Measurements from ENCODE around the gene TNKS1BP1. TPM values are rescaled to one million over a fixed set of nuclear protein-coding genes. Genes with fewer than 3 reads are reported as not detected.
A peak's percentile ranks its signal among the peaks of the same experiment; 100 is the strongest.

The TNKS1BP1 gene
- total RNA-seq (2022) (198 and 202 TPM in 2 replicates), Bru-seq, nascent RNA (percentile 88 among the genes with signal in this experiment), BruChase-seq, experiment 1, labeled RNA remaining after a 6-hour chase (percentile 92 among the genes with signal in this experiment), BruChase-seq, experiment 2, labeled RNA remaining after a 2-hour chase (percentile 95 among the genes with signal in this experiment)
- long read RNA-seq, full-length matches to known transcripts = 42 of 116 reads
- long read RNA-seq, partial matches to known transcripts = 39 of 116 reads
- long read RNA-seq, other reads (novel, unspliced or antisense) = 35 of 116 reads

DNA sequence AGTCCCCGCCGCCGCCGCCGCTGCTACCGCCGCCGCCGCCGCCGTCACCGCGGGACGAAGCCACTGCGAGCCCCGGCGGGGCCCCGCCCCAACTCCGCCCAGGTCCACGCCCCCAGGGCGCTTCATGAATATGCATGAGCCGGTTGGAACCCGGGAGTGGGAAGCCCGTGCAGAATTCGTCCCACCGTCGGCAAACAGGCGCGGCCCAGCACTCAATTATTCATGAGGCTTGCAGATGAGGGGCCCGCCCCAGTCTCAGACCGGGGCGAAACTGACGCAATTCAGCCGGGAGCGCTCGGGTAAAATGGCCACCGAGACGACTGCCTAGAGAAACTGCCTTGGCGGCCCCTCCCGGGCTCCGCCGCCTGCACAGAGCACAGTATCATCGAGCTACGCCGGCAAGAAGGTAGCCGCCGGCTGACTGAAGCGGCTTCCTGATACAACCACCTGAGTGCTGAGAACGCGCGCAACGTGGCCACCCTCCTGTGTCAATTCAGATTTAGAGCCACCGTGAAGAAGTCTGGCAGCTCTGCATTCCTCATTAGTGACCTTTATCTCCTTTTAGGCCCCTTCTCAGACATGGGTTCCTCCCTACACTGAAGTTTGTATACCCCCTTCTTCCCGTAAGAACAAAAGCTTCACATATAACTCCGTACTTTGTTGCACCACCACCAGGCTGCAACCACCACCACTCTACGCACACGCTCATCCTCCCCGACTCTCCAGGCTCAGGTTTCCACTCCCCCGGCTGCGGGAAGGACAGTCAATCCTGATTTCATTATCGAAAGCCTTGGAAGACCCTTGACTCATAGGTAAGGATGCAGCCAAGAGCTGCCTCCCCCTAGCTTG lies at the start of gene TNKS1BP1:
TSS of gene TNKS1BP1 (minus strand) at position 67 of the 849 bp plus-strand sequence. CDS start 3,067 bp downstream, outside the sequence.
- Mint-ChIP-seq H3K4me3 (ENCODE audit: unreplicated experiment) (peak within 1 kb of the TSS; percentile 75), H3K27me3 (ENCODE audit: insufficient read depth, unreplicated experiment) (no peaks in the 10 kb centered on the region), H3K4me1 (ENCODE audit: insufficient read depth, unreplicated experiment) (peaks cover 48% of the 10 kb centered on the region), H3K9me3 (ENCODE audit: unreplicated experiment) (no peaks in the 10 kb centered on the region), H3K27ac (ENCODE audit: low read depth, unreplicated experiment) (peak within 1 kb of the TSS; percentile 97), H3K36me3 (ENCODE audit: insufficient read depth, unreplicated experiment) (peaks cover 48% of the 10 kb centered on the region)
- ChIA-PET CTCF (interaction anchor here (0.6 to 1.4 kb wide), 9 partner anchors 10 to 385 kb away, joined by 3 to 5 read pairs (median 4); no protein-coding TSS in a partner anchor), POLR2A (interaction anchor here (0.5 to 10.1 kb wide), 17 partner anchors 10 to 437 kb away, joined by 3 to 362 read pairs (median 4); partner anchors contain the start of genes MED19, P2RX3, SLC43A3 and SSRP1)
- intact Hi-C loops (cut with micrococcal nuclease) = loop anchor here (1.0 kb wide), 1 partner anchor 76 kb away; no protein-coding TSS in a partner anchor
- peak; percentile 98 for DNase-seq (ENCODE audit: unreplicated experiment)
- TF ChIP-seq CTCF (IDR thresholded peaks at IDR 0.05; ENCODE audit: unreplicated experiment) = no peak
- TSS peak; percentile 84 for BruUV-seq (replicated peaks)

- no peak for DNase-seq (ENCODE audit: unreplicated experiment)
- CTCF ChIA-PET = interaction anchor here (0.6 to 1.1 kb wide), 4 partner anchors 22 to 225 kb away, joined by 3 to 4 read pairs (median 3); no protein-coding TSS in a partner anchor
- Mint-ChIP-seq H3K36me3 (ENCODE audit: insufficient read depth, unreplicated experiment) (no peaks in the 10 kb centered on the region), H3K4me1 (ENCODE audit: insufficient read depth, unreplicated experiment) (peaks cover 13% of the 10 kb centered on the region), H3K9me3 (ENCODE audit: unreplicated experiment) (no peaks in the 10 kb centered on the region), H3K27ac (ENCODE audit: low read depth, unreplicated experiment) (no peak overlapping the region), H3K27me3 (ENCODE audit: insufficient read depth, unreplicated experiment) (no peaks in the 10 kb centered on the region), H3K4me3 (ENCODE audit: unreplicated experiment) (no peak overlapping the region)
- no peak for TF ChIP-seq CTCF (IDR thresholded peaks at IDR 0.05; ENCODE audit: unreplicated experiment)
- intact Hi-C loops (cut with micrococcal nuclease) = no loop called here
- BruUV-seq (replicated peaks) = no TSS peak
- POLR2A ChIA-PET = no interaction called here
Observed at GRCh38 chr11:57373146-57373545, 48.4 kb upstream of the TNKS1BP1 start.

GRCh38 chr11:57370941-57371340 lies 46.2 kb upstream of the TNKS1BP1 start:
- ChIA-PET CTCF (interaction anchor here (0.7 to 1.7 kb wide), 5 partner anchors 19 to 86 kb away, joined by 3 to 7 read pairs (median 4); no protein-coding TSS in a partner anchor), POLR2A (no interaction called here)
- no peak for TF ChIP-seq CTCF (IDR thresholded peaks at IDR 0.05; ENCODE audit: unreplicated experiment)
- intact Hi-C loops (cut with micrococcal nuclease) = no loop called here
- no peaks in the 10 kb centered on the region for H3K36me3 Mint-ChIP-seq (ENCODE audit: insufficient read depth, unreplicated experiment)
- no peak overlapping the region for H3K4me3 Mint-ChIP-seq (ENCODE audit: unreplicated experiment)
- no peak for DNase-seq (ENCODE audit: unreplicated experiment)
- no TSS peak for BruUV-seq (replicated peaks)
- H3K27ac Mint-ChIP-seq (ENCODE audit: low read depth, unreplicated experiment) = no peak overlapping the region
- H3K4me1 Mint-ChIP-seq (ENCODE audit: insufficient read depth, unreplicated experiment) = peaks cover 13% of the 10 kb centered on the region
- H3K27me3 Mint-ChIP-seq (ENCODE audit: insufficient read depth, unreplicated experiment) = no peaks in the 10 kb centered on the region
- H3K9me3 Mint-ChIP-seq (ENCODE audit: unreplicated experiment) = no peaks in the 10 kb centered on the region

DNA sequence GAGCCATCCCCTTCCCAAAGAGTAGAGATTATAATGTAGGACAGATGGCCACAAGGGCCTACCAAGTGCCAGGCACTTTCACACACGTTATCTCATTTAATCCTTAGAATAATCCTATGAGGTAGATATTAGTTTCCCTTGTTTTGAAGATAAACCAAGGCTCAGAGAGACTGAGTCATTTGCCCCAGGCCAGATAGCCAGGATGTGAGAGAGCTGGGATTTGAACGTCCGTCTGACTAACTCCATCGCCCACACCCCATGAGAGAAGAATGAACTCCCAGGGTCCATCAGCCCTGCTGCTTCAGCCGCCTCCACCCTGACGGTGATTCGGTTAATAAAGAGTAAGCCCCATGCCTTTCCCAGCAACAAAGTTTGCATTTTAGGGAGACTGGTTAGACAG lies 45.5 kb upstream of the TNKS1BP1 start:
- ChIA-PET POLR2A (no interaction called here), CTCF (interaction anchor here (1.0 to 1.7 kb wide), 3 partner anchors 18 to 87 kb away, joined by 3 to 7 read pairs (median 6); no protein-coding TSS in a partner anchor)
- Mint-ChIP-seq H3K27me3 (ENCODE audit: insufficient read depth, unreplicated experiment) (no peaks in the 10 kb centered on the region), H3K9me3 (ENCODE audit: unreplicated experiment) (no peaks in the 10 kb centered on the region), H3K4me1 (ENCODE audit: insufficient read depth, unreplicated experiment) (peaks cover 13% of the 10 kb centered on the region), H3K36me3 (ENCODE audit: insufficient read depth, unreplicated experiment) (no peaks in the 10 kb centered on the region), H3K4me3 (ENCODE audit: unreplicated experiment) (no peak overlapping the region), H3K27ac (ENCODE audit: low read depth, unreplicated experiment) (peak overlapping the region; percentile 35)
- TF ChIP-seq CTCF (IDR thresholded peaks at IDR 0.05; ENCODE audit: unreplicated experiment) = no peak
- BruUV-seq (replicated peaks) = no TSS peak
- peak; percentile 67 for DNase-seq (ENCODE audit: unreplicated experiment)
- intact Hi-C loops (cut with micrococcal nuclease) = no loop called here

Data from MCF 10A (cell line).